ENCODE results near the gene GREB1L.
"Not testable (repeated sequence)": the region's sequence is repeated elsewhere in the genome, so short reads cannot be mapped to it uniquely, and the experiment has no call there.

The GREB1L gene

GRCh38 chr18:21265971-21266673 lies 24.1 kb downstream of the GREB1L start:
- no peak for DNase-seq

- DNase-seq, result no peak
Measured at GRCh38 chr18:21267400-21267799, 25.4 kb downstream of the GREB1L start.

- no peak for DNase-seq
Measured at GRCh38 chr18:21269349-21269748, 27.3 kb downstream of the GREB1L start.

- DNase-seq, result no peak
Measured at GRCh38 chr18:21270453-21270852, 28.4 kb downstream of the GREB1L start.

- no peak for DNase-seq
Measured at GRCh38 chr18:21272016-21272579, 30.1 kb downstream of the GREB1L start.

GRCh38 chr18:21273568-21273967 lies 31.5 kb downstream of the GREB1L start:
- DNase-seq, result no peak

GRCh38 chr18:21275645-21276044 lies 33.6 kb downstream of the GREB1L start:
- no peak for DNase-seq

- no peak for DNase-seq
Measured at GRCh38 chr18:21277578-21277977, 35.5 kb downstream of the GREB1L start.

- not testable (repeated sequence) for DNase-seq
Measured at GRCh38 chr18:21278218-21278617, 36.2 kb downstream of the GREB1L start.

- DNase-seq, result no peak
Measured at GRCh38 chr18:21281603-21282002, 39.6 kb downstream of the GREB1L start.

GRCh38 chr18:21284540-21284939 lies 42.5 kb downstream of the GREB1L start:
- no peak for DNase-seq

GRCh38 chr18:21289827-21290226 lies 47.8 kb downstream of the GREB1L start:
- DNase-seq, result no peak

GRCh38 chr18:21291106-21291505 lies 49.1 kb downstream of the GREB1L start:
- no peak for DNase-seq

- no peak for DNase-seq
Measured at GRCh38 chr18:21293479-21293878, 51.4 kb downstream of the GREB1L start.

GRCh38 chr18:21295101-21295500 lies 53.1 kb downstream of the GREB1L start:
- no peak for DNase-seq

- DNase-seq, result no peak
Measured at GRCh38 chr18:21296045-21296444, 54.0 kb downstream of the GREB1L start.

GRCh38 chr18:21298351-21298750 lies 56.3 kb downstream of the GREB1L start:
- no peak for DNase-seq

- no peak for DNase-seq
Measured at GRCh38 chr18:21300035-21300907, 58.2 kb downstream of the GREB1L start.

GRCh38 chr18:21300908-21301200 lies 58.8 kb downstream of the GREB1L start:
- DNase-seq, result no peak

GRCh38 chr18:21303445-21303844 lies 61.4 kb downstream of the GREB1L start:
- DNase-seq, result no peak

GRCh38 chr18:21303895-21304294 lies 61.9 kb downstream of the GREB1L start:
- no peak for DNase-seq

GRCh38 chr18:21305621-21306020 lies 63.6 kb downstream of the GREB1L start:
- DNase-seq, result no peak

- DNase-seq, result no peak
Measured at GRCh38 chr18:21306368-21306767, 64.3 kb downstream of the GREB1L start.

GRCh38 chr18:21307578-21307977 lies 65.5 kb downstream of the GREB1L start:
- no peak for DNase-seq

All from activated effector memory CD4-positive, alpha-beta T cell treated with Interleukin-2 at 50 U/mL for 16 hours (primary cell).